OCI-LY1 (cell line): Measurements from ENCODE around the gene GLMP.

Source experiments
- H2AFZ ChIP-seq: fragments of 200-600 bp; sonication (generic), shearing (Covaris generic); 2 replicates; pipeline ENCODE4 v1.6.0; 2014; ENCODE audit warnings: antibody characterized with exemption, mild to moderate bottlenecking, low read length
- H3F3A ChIP-seq: fragments of 200-600 bp; sonication (generic), shearing (Covaris generic); 2 replicates; pipeline ENCODE4 v1.6.0; 2014; ENCODE audit warnings: mild to moderate bottlenecking, antibody characterized with exemption, low read length, moderate library complexity; ENCODE audit not compliant: insufficient read depth
- H3K27ac ChIP-seq: fragments of 200-600 bp; sonication (generic); 2 replicates; pipeline ENCODE4 v1.5.1; 2014; ENCODE audit warnings: low read length, mixed run types, mild to moderate bottlenecking, low read depth; ENCODE audit not compliant: poor library complexity, severe bottlenecking
- H3K27me3 ChIP-seq: fragments of 200-600 bp; sonication (generic); 2 replicates; pipeline ENCODE4 v1.6.0; 2014; ENCODE audit warnings: antibody characterized with exemption, mild to moderate bottlenecking, low read length, moderate library complexity; ENCODE audit not compliant: insufficient read depth
- H3K36me3 ChIP-seq: fragments of 200-600 bp; sonication (generic); 2 replicates; pipeline ENCODE4 v1.6.1; 2014; ENCODE audit warnings: mild to moderate bottlenecking, antibody characterized with exemption, low read length, moderate library complexity, mixed read lengths; ENCODE audit not compliant: insufficient read depth
- H3K4me1 ChIP-seq: fragments of 200-600 bp; sonication (generic); 2 replicates; pipeline ENCODE4 v1.5.1; 2014; ENCODE audit warnings: mild to moderate bottlenecking, low read length, moderate library complexity; ENCODE audit not compliant: insufficient read depth, severe bottlenecking
- H3K4me2 ChIP-seq: fragments of 200-600 bp; sonication (generic), shearing (Covaris generic); 2 replicates; pipeline ENCODE4 v1.6.1; 2014; ENCODE audit warnings: low read length
- H3K4me3 ChIP-seq: fragments of 200-600 bp; sonication (generic); 2 replicates; pipeline ENCODE4 v1.5.1; 2014; ENCODE audit warnings: low read length, low read depth, mild to moderate bottlenecking, mixed read lengths; ENCODE audit not compliant: poor library complexity, severe bottlenecking
- H3K79me2 ChIP-seq: fragments of 200-600 bp; shearing (Covaris generic); 2 replicates; pipeline ENCODE4 v1.6.1; 2016; ENCODE audit warnings: mixed run types, low read length, mixed read lengths; ENCODE audit not compliant: insufficient read depth
- H3K9ac ChIP-seq: fragments of 200-600 bp; sonication (generic), shearing (Covaris generic); 2 replicates; pipeline ENCODE4 v1.6.1; 2014; ENCODE audit warnings: mild to moderate bottlenecking, low read length, mixed read lengths
- H3K9me2 ChIP-seq: fragments of 200-600 bp; sonication (generic), shearing (Covaris generic); 2 replicates; pipeline ENCODE4 v1.6.1; 2014; ENCODE audit warnings: low read depth, mild to moderate bottlenecking, low read length, mixed read lengths
- H3K9me3 ChIP-seq: fragments of 200-600 bp; shearing (Covaris generic); 2 replicates; pipeline ENCODE4 v1.6.1; 2014; ENCODE audit warnings: low read length, mixed read lengths
- H4K20me1 ChIP-seq: fragments of 200-600 bp; sonication (generic), shearing (Covaris generic); 2 replicates; pipeline ENCODE4 v1.6.0; 2016; ENCODE audit warnings: mild to moderate bottlenecking, low read length; ENCODE audit not compliant: insufficient read depth
- EZH2 ChIP-seq: fragments of 200-600 bp; sonication (generic), shearing (Covaris generic); IDR thresholded peaks from 2 replicates; pipeline ENCODE4 v1.8.0; 2017; ENCODE audit warnings: borderline replicate concordance, mixed run types, mild to moderate bottlenecking, antibody characterized with exemption, low read length, moderate library complexity, mixed read lengths
- TF ChIP-seq, protein P1 (sequence below): fragments of 200-600 bp; sonication (generic), shearing (Covaris generic); IDR thresholded peaks from 2 replicates; pipeline ENCODE4 v1.5.1; 2017; ENCODE audit warnings: mild to moderate bottlenecking, antibody characterized with exemption, low read length, moderate library complexity, mixed read lengths

Gene GLMP

DNA sequence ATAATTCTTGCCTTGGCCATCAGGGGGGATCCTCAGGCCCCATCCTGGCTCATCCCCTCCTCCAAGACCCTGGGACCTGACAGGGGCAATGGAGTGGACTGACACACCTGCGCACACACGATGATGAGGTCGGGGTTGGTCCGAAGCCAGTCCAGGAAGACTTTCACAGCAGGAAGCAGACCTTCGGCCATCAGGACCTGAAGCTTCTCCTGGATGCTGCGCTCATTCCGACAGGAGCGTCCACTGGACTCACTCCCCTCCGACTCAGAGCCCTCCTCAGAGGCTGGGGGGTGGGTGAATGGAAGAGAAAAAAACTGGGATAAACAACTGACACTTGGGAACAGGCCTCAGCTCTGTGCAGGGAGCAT lies 32.2 kb downstream of the GLMP start:
- Histone ChIP-seq H2AFZ (no peak overlapping the region), H3K27me3 (no peaks in the 10 kb centered on the region), H3K36me3 (peaks cover 93% of the 10 kb centered on the region), H3K9me3 (no peaks in the 10 kb centered on the region), H3K4me3 (no peak overlapping the region), H3F3A (no peaks in the 10 kb centered on the region), H3K79me2 (no peaks in the 10 kb centered on the region), H3K9ac (no peak overlapping the region), H3K9me2 (no peaks in the 10 kb centered on the region), H3K27ac (no peak overlapping the region), H3K4me2 (no peak overlapping the region), H4K20me1 (no peaks in the 10 kb centered on the region), H3K4me1 (no peaks in the 10 kb centered on the region)
- TF ChIP-seq EZH2: no peak
- TF ChIP-seq, protein P1, sequence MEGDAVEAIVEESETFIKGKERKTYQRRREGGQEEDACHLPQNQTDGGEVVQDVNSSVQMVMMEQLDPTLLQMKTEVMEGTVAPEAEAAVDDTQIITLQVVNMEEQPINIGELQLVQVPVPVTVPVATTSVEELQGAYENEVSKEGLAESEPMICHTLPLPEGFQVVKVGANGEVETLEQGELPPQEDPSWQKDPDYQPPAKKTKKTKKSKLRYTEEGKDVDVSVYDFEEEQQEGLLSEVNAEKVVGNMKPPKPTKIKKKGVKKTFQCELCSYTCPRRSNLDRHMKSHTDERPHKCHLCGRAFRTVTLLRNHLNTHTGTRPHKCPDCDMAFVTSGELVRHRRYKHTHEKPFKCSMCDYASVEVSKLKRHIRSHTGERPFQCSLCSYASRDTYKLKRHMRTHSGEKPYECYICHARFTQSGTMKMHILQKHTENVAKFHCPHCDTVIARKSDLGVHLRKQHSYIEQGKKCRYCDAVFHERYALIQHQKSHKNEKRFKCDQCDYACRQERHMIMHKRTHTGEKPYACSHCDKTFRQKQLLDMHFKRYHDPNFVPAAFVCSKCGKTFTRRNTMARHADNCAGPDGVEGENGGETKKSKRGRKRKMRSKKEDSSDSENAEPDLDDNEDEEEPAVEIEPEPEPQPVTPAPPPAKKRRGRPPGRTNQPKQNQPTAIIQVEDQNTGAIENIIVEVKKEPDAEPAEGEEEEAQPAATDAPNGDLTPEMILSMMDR: no peak

DNA sequence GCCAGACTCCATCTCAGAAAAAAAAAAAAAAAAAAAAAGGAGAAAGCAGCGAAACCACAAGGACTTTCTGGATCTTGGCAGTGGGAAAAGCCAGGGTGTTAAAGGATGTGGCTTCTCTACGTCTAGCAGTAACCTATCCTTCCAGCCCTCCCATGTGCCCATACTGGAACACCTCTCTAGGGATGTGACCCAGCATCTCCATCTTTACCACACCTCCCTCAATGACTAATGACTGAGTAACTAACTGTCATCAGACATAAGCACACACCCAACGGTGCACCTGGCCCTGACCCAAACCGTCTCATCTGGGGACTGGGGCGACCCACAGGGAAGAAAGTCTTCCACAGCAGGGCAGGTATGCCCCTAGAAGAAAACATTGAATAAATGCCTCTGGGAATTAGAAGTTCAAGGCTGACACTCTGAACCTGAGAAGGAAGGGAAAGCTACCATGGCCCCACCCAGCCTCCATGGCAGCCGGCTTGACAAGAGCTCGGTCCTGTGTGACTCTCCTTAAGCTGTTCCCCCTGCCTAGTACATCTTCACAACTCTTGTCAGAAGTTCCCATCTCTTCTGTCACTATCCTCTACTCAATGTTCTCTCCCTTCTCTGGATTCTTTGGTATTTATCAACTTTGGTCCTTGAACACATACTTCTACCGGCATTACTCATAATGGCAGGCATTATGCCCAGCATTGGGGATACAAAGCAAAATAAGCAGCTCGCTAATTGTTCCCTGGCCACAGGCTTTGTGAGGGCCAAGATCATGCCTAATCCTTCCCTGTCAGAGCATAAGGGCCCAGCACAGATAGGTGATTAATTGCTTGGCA lies 32.8 kb downstream of the GLMP start:
- Histone ChIP-seq H3K27ac (no peak overlapping the region), H3K4me1 (no peaks in the 10 kb centered on the region)

DNA sequence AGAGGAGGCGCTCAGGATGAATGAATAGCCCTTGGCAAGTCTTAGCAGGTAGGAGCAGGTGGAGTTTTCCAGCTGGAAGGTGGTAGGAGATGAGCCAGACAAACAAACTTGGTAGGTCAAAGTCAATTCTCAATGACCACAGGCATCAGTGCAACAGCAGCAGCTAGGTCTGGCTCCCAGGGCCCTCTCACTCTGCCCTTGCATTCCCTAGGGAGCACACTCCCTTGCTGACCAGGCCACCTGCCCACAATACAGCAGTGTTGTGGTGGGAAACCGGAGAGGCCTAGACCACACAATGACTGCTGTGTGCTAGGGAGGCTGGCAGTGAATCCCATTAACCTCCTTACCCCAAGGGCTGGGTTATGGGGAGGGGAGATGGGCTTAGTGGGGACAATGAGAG lies 34.6 kb downstream of the GLMP start:
- Histone ChIP-seq H3K36me3 (peaks cover 93% of the 10 kb centered on the region), H3K9me3 (no peaks in the 10 kb centered on the region), H2AFZ (no peak overlapping the region), H3K27me3 (no peaks in the 10 kb centered on the region), H3K79me2 (no peaks in the 10 kb centered on the region), H3K27ac (no peak overlapping the region), H3K9ac (no peak overlapping the region), H3K4me1 (no peaks in the 10 kb centered on the region), H3K4me3 (no peak overlapping the region), H4K20me1 (no peaks in the 10 kb centered on the region), H3K4me2 (no peak overlapping the region), H3K9me2 (no peaks in the 10 kb centered on the region), H3F3A (no peaks in the 10 kb centered on the region)
- no peak for TF ChIP-seq EZH2
- TF ChIP-seq, protein P1: no peak

More for the DNA sequence above, 32.8 kb downstream of the GLMP start:
- H3F3A ChIP-seq: no peaks in the 10 kb centered on the region
- H2AFZ ChIP-seq: no peak overlapping the region
- H3K36me3 ChIP-seq: peaks cover 93% of the 10 kb centered on the region
- no peaks in the 10 kb centered on the region for H3K27me3 ChIP-seq
- no peak overlapping the region for H3K4me3 ChIP-seq
- no peak for TF ChIP-seq EZH2
- TF ChIP-seq, protein P1: no peak
- H3K9ac ChIP-seq: no peak overlapping the region
- no peak overlapping the region for H3K4me2 ChIP-seq
- no peaks in the 10 kb centered on the region for H3K79me2 ChIP-seq
- H3K9me3 ChIP-seq: no peaks in the 10 kb centered on the region
- no peaks in the 10 kb centered on the region for H4K20me1 ChIP-seq
- no peaks in the 10 kb centered on the region for H3K9me2 ChIP-seq
